H9 (cell line): ENCODE data around the gene CHURC1. TPM values are rescaled to one million over a fixed set of nuclear protein-coding genes. Genes with fewer than 3 reads are reported as not detected.

Experiments
- DNase-seq: peaks from one replicate; pipeline ENCODE4 v3.0.0-alpha.2; 2017
- H2AFZ ChIP-seq: one replicate; pipeline ENCODE4 v1.6.1; 2013; ENCODE audit warnings: mild to moderate bottlenecking, low read length, control low read depth, moderate library complexity
- H2AK5ac ChIP-seq: 2 replicates; pipeline ENCODE4 v1.6.1; 2013; ENCODE audit warnings: low read length, control low read depth, mixed read lengths; ENCODE audit not compliant: insufficient read length
- H2BK120ac ChIP-seq: one replicate; pipeline ENCODE4 v1.6.1; 2013; ENCODE audit warnings: low read depth, mild to moderate bottlenecking, low read length, control low read depth, inconsistent platforms; ENCODE audit not compliant: poor library complexity, severe bottlenecking
- H2BK12ac ChIP-seq: 2 replicates; pipeline ENCODE4 v1.6.1; 2013; ENCODE audit warnings: low read length, control low read depth, mixed read lengths, low read depth; ENCODE audit not compliant: insufficient read length
- H2BK15ac ChIP-seq: 2 replicates; pipeline ENCODE4 v1.6.1; 2013; ENCODE audit warnings: low read depth, low read length, control low read depth
- H2BK20ac ChIP-seq: one replicate; pipeline ENCODE4 v1.6.1; 2013; ENCODE audit warnings: low read depth, mild to moderate bottlenecking, low read length, control low read depth, inconsistent platforms; ENCODE audit not compliant: poor library complexity, severe bottlenecking
- H2BK5ac ChIP-seq: 2 replicates; pipeline ENCODE4 v1.6.1; 2013; ENCODE audit warnings: low read length, control low read depth, mixed read lengths; ENCODE audit not compliant: insufficient read length
- H3K14ac ChIP-seq: 2 replicates; pipeline ENCODE4 v1.6.1; 2013; ENCODE audit warnings: low read length, control low read depth; ENCODE audit not compliant: insufficient read depth
- H3K18ac ChIP-seq: 2 replicates; pipeline ENCODE4 v1.6.1; 2013; ENCODE audit warnings: low read depth, mild to moderate bottlenecking, mixed read lengths, low read length, control low read depth; ENCODE audit not compliant: insufficient read length
- H3K23ac ChIP-seq: 2 replicates; pipeline ENCODE4 v1.6.1; 2013; ENCODE audit warnings: low read length, control low read depth, mixed read lengths, low read depth; ENCODE audit not compliant: insufficient read length
- H3K23me2 ChIP-seq: 2 replicates; pipeline ENCODE4 v1.6.1; 2013; ENCODE audit warnings: low read depth, mild to moderate bottlenecking, mixed read lengths, low read length, control low read depth; ENCODE audit not compliant: insufficient read length, poor library complexity, severe bottlenecking
- H3K27ac ChIP-seq: 2 replicates; pipeline ENCODE4 v1.5.1; 2013; ENCODE audit warnings: low read length, control low read depth, mixed read lengths, low read depth; ENCODE audit not compliant: insufficient read length
- H3K27me3 ChIP-seq: 2 replicates; pipeline ENCODE4 v1.6.1; 2013; ENCODE audit warnings: low read length, control low read depth, inconsistent platforms; ENCODE audit not compliant: insufficient read depth
- H3K4ac ChIP-seq: 2 replicates; pipeline ENCODE4 v1.6.1; 2013; ENCODE audit warnings: low read depth, mild to moderate bottlenecking, control low read depth, inconsistent platforms, low read length, moderate library complexity
- H3K4me1 ChIP-seq: 2 replicates; pipeline ENCODE4 v1.6.1; 2013; ENCODE audit warnings: low read length, control low read depth, inconsistent platforms; ENCODE audit not compliant: insufficient read depth
- H3K4me2 ChIP-seq: 2 replicates; pipeline ENCODE4 v1.6.1; 2013; ENCODE audit warnings: low read length, control low read depth, mixed read lengths; ENCODE audit not compliant: insufficient read length, insufficient read depth
- H3K56ac ChIP-seq: 2 replicates; pipeline ENCODE4 v1.6.1; 2013; ENCODE audit warnings: low read depth, mild to moderate bottlenecking, mixed read lengths, low read length, control low read depth; ENCODE audit not compliant: insufficient read length
- H3K79me1 ChIP-seq: 2 replicates; pipeline ENCODE4 v1.6.1; 2013; ENCODE audit warnings: low read depth, mild to moderate bottlenecking, moderate library complexity, low read length, control low read depth, inconsistent platforms; ENCODE audit not compliant: insufficient read depth, poor library complexity, severe bottlenecking
- H3K79me2 ChIP-seq: 2 replicates; pipeline ENCODE4 v1.6.1; 2013; ENCODE audit warnings: low read length, control low read depth, inconsistent platforms; ENCODE audit not compliant: insufficient read depth
- H3K9ac ChIP-seq: 2 replicates; pipeline ENCODE4 v1.6.1; 2013; ENCODE audit warnings: low read length, control low read depth, mixed read lengths; ENCODE audit not compliant: insufficient read length; ENCODE audit errors: extremely low read depth
- H3K9me3 ChIP-seq: one replicate; pipeline ENCODE4 v1.6.1; 2013; ENCODE audit warnings: low read depth, low read length, inconsistent platforms; ENCODE audit not compliant: control insufficient read depth
- H3T11ph ChIP-seq: one replicate; pipeline ENCODE4 v1.6.1; 2013; ENCODE audit warnings: mild to moderate bottlenecking, low read length, control low read depth, inconsistent platforms
- H4K20me1 ChIP-seq: one replicate; pipeline ENCODE4 v1.6.1; 2013; ENCODE audit not compliant: control insufficient read depth, insufficient read length, insufficient read depth
- H4K5ac ChIP-seq: 2 replicates; pipeline ENCODE4 v1.6.1; 2013; ENCODE audit warnings: low read depth, mild to moderate bottlenecking, mixed read lengths, low read length, control low read depth; ENCODE audit not compliant: insufficient read length
- H4K8ac ChIP-seq: replicated peaks from 2 replicates; pipeline ENCODE4 v1.6.1; 2013; ENCODE audit warnings: low read length, control low read depth, mixed read lengths, low read depth; ENCODE audit not compliant: insufficient read length
- H4K91ac ChIP-seq: 2 replicates; pipeline ENCODE4 v1.6.1; 2013; ENCODE audit warnings: low read depth, mild to moderate bottlenecking, moderate library complexity, mixed read lengths, low read length, control low read depth; ENCODE audit not compliant: insufficient read length
- H3K27ac Mint-ChIP-seq, 3 experiments: 2 replicates in 2 of 3; 3 replicates in 1 of 3; pipeline ENCODE4 v1.8.0; 2020 to 2021; ENCODE audit warnings: mixed read lengths in 3 of 3, mild to moderate bottlenecking in 1 of 3, moderate library complexity in 1 of 3
- H3K27me3 Mint-ChIP-seq: 2 replicates; pipeline ENCODE4 v1.8.0; 2021; ENCODE audit warnings: low read depth, mild to moderate bottlenecking, moderate library complexity, mixed read lengths
- H3K36me3 Mint-ChIP-seq, 3 experiments: 2 replicates in 2 of 3; 3 replicates in 1 of 3; pipeline ENCODE4 v1.8.0; 2020 to 2021; ENCODE audit warnings: low read depth in 3 of 3, mixed read lengths in 3 of 3; ENCODE audit not compliant: insufficient read depth in 1 of 3
- H3K4me1 Mint-ChIP-seq, 2 experiments: 2 replicates each; pipeline ENCODE4 v1.8.0; 2020; ENCODE audit warnings: mixed read lengths in 2 of 2
- H3K4me3 Mint-ChIP-seq, 2 experiments: 2 replicates in 1 of 2; 3 replicates in 1 of 2; pipeline ENCODE4 v1.8.0; 2020 to 2021; ENCODE audit warnings: mild to moderate bottlenecking in 2 of 2, mixed read lengths in 2 of 2, moderate library complexity in 1 of 2
- H3K9me3 Mint-ChIP-seq, 2 experiments: 2 replicates in 1 of 2; 3 replicates in 1 of 2; pipeline ENCODE4 v1.8.0; 2020; ENCODE audit warnings: mild to moderate bottlenecking in 2 of 2, mixed read lengths in 2 of 2, moderate library complexity in 1 of 2
- WGBS: extraction: QIAGEN DNeasy Blood & Tissue Kit; methylation state at CpG from one replicate; pipeline ENCODE4 v1.1.7; 2013; ENCODE audit warnings: missing lambda C conversion rate, low lambda C conversion rate, mixed read lengths; ENCODE audit not compliant: insufficient read length; ENCODE audit errors: extremely low coverage; 5-methylcytosine and 5-hydroxymethylcytosine counted together
- total RNA-seq: library from RNA; stranded (reverse); gene quantifications from 2 replicates; pipeline ENCODE4 v1.2.1, GENCODE V29; 2021
- TF ChIP-seq, protein P1 (sequence below): fragments of 200-600 bp; sonication (generic); conservative IDR thresholded peaks from 3 replicates; pipeline ENCODE4 v1.8.0; 2021; ENCODE audit warnings: antibody characterized with exemption, mild to moderate bottlenecking

Gene CHURC1
- total RNA-seq, 1 experiment from 2014 or later: 58.7 TPM

DNA sequence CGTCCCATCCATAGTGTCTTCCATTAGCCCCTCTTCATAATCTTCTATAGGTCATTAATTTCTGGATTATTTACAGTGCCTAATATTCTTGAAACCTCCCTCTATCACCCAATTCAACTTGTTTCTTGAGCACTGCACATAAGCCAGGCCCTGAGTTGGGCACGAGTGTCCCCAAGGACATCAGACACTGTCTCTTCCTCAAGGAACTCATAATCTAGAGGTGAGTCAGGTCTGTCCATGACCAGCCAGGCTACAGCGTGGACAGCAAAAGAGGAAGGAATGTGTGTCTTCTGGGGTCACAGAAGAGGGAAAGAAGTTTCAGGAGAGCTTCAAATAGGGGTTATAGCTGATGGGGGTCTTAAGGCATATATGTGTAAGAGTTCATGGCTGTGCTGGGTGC lies 47.1 kb upstream of the CHURC1 start:
- no peak for DNase-seq
- H2BK12ac ChIP-seq: no peak overlapping the region
- H4K8ac ChIP-seq: no peak overlapping the region
- H3K4me3 Mint-ChIP-seq: no peak overlapping the region
- no peaks in the 10 kb centered on the region for H4K20me1 ChIP-seq
- no peak overlapping the region for H3K9ac ChIP-seq
- H3K23me2 ChIP-seq: no peaks in the 10 kb centered on the region
- peaks cover 10% of the 10 kb centered on the region for H3K27me3 Mint-ChIP-seq
- no peak overlapping the region for H4K91ac ChIP-seq
- H3K27me3 ChIP-seq: no peaks in the 10 kb centered on the region
- peaks cover 17 to 18% of the 10 kb centered on the region in 2 experiments for H3K4me1 Mint-ChIP-seq
- no peak overlapping the region for H3K4me2 ChIP-seq
- no peaks in the 10 kb centered on the region for H3K9me3 ChIP-seq
- TF ChIP-seq, protein P1, sequence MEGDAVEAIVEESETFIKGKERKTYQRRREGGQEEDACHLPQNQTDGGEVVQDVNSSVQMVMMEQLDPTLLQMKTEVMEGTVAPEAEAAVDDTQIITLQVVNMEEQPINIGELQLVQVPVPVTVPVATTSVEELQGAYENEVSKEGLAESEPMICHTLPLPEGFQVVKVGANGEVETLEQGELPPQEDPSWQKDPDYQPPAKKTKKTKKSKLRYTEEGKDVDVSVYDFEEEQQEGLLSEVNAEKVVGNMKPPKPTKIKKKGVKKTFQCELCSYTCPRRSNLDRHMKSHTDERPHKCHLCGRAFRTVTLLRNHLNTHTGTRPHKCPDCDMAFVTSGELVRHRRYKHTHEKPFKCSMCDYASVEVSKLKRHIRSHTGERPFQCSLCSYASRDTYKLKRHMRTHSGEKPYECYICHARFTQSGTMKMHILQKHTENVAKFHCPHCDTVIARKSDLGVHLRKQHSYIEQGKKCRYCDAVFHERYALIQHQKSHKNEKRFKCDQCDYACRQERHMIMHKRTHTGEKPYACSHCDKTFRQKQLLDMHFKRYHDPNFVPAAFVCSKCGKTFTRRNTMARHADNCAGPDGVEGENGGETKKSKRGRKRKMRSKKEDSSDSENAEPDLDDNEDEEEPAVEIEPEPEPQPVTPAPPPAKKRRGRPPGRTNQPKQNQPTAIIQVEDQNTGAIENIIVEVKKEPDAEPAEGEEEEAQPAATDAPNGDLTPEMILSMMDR: no peak
- no peak overlapping the region for H3K4ac ChIP-seq
- no peak overlapping the region for H3T11ph ChIP-seq
- no peaks in the 10 kb centered on the region for H3K79me1 ChIP-seq
- H2BK120ac ChIP-seq: no peak overlapping the region
- H3K4me1 ChIP-seq: peaks cover 4% of the 10 kb centered on the region; the same call in 1 of the 2 replicates
- no peak overlapping the region for H2AFZ ChIP-seq
- no CpG with 5 or more reads among the region's 3 CpGs for WGBS
- peak overlapping the region in 1 of 3 experiments; percentile 12; a peak in 2 of 7 replicates for H3K27ac Mint-ChIP-seq
- no peak overlapping the region for H3K56ac ChIP-seq
- H3K23ac ChIP-seq: no peak overlapping the region
- no peaks in the 10 kb centered on the region for H3K79me2 ChIP-seq
- no peak overlapping the region for H4K5ac ChIP-seq
- H2BK20ac ChIP-seq: no peak overlapping the region
- no peak overlapping the region for H3K27ac ChIP-seq
- no peak overlapping the region for H3K14ac ChIP-seq
- peaks cover 0 to 2% of the 10 kb centered on the region in 2 experiments; a peak in 1 of 5 replicates for H3K9me3 Mint-ChIP-seq
- no peak overlapping the region for H2AK5ac ChIP-seq
- H2BK5ac ChIP-seq: no peak overlapping the region
- H2BK15ac ChIP-seq: no peak overlapping the region
- no peak overlapping the region for H3K18ac ChIP-seq
- H3K36me3 Mint-ChIP-seq: no peaks in the 10 kb centered on the region
